Suprapubic skin (tissue), 3 donors: ENCODE results near the gene TASP1.

ENCODE experiments used
- CTCF ChIP-seq, 2 donors: fragments of 200-600 bp in 1 of 2; fragments of 450-650 bp in 1 of 2; sonication (generic) in 1 of 2; IDR thresholded peaks; one replicate each; pipeline ENCODE4 v1.5.1; 2016 to 2019; ENCODE audit warnings: antibody characterized with exemption in 2 of 2, mild to moderate bottlenecking in 1 of 2, moderate library complexity in 1 of 2
- POLR2A ChIP-seq, 2 donors: fragments of 450-650 bp; IDR thresholded peaks; one replicate each; pipeline ENCODE4 v1.6.1; 2017; ENCODE audit warnings: antibody characterized with exemption in 2 of 2, mild to moderate bottlenecking in 2 of 2, moderate library complexity in 2 of 2

- TF ChIP-seq CTCF (IDR thresholded peaks at IDR 0.05) (no peak), POLR2A (IDR thresholded peaks at IDR 0.05) (peak in 1 of 2 donors; percentile 42)
These were observed at the start of gene TASP1 for GRCh38 chr20:13638496-13639149.
